Motor neuron (in vitro differentiated cells): ENCODE results near the gene AK5. TPM values are rescaled to one million over a fixed set of nuclear protein-coding genes. Genes with fewer than 3 reads are reported as not detected.

Experiments
- ATAC-seq, 8 experiments: fragments of 200-7000 bp; cut with Tn5 transposase; replicated peaks in 6 of 8; 2 replicates each; pipeline ENCODE4 v1.8.0; 2021; ENCODE audit warnings: mild to moderate bottlenecking in 8 of 8, moderate library complexity in 8 of 8
- H3K27ac ChIP-seq, 2 donors: fragments of 250-450 bp; sonication (Bioruptor Pico); 2 replicates each; pipeline ENCODE4 v1.9.0; 2021; ENCODE audit warnings: antibody characterized with exemption in 2 of 2, mild to moderate bottlenecking in 2 of 2, moderate library complexity in 1 of 2
- H3K4me1 ChIP-seq, 2 donors: fragments of 250-450 bp; sonication (Bioruptor Pico); replicated peaks in 1 of 2; 2 replicates each; pipeline ENCODE4 v1.6.1; 2021; ENCODE audit warnings: antibody characterized with exemption in 2 of 2, mild to moderate bottlenecking in 2 of 2, moderate library complexity in 1 of 2
- H3K4me3 ChIP-seq, 5 donors: fragments of 250-450 bp; sonication (Bioruptor Pico); 2 replicates each; pipeline ENCODE4 v1.9.0; 2021; ENCODE audit warnings: antibody characterized with exemption in 5 of 5, mild to moderate bottlenecking in 5 of 5, moderate library complexity in 4 of 5
- WGBS, 10 experiments: fragments of 450-650 bp; shearing (Covaris generic); methylation state at CpG; one replicate each; pipeline ENCODE4 v1.0.0; 2022; 5-methylcytosine and 5-hydroxymethylcytosine counted together
- in situ Hi-C, 9 experiments: fragments of 400-800 bp; cut with MboI; loops; one replicate each; pipeline ENCODE4 v1.15.0; 2021; ENCODE audit warnings: low sequenced_read_pairs in 9 of 9, low pct_unique_long_range_greater_than_20kb in 2 of 9; ENCODE audit not compliant: unreplicated experiment in 9 of 9
- total RNA-seq, 8 experiments: library from RNA; unstranded; fragments of 300-600 nt; gene quantifications; 2 replicates each; pipeline versions ENCODE4 v1.2.3 to v1.2.4, GENCODE V29; 2022

The AK5 gene
- total RNA-seq, 8 experiments from 2014 or later: 0.31 to 21.2 (median 4.3) TPM

GRCh38 chr1:77557053-77557452 is 275.2 kb downstream of the AK5 start:
- H3K4me1 ChIP-seq: peaks cover 0 to 3% of the 10 kb centered on the region in 2 donors
- in situ Hi-C loops: no loop called here
- no peak overlapping the region for H3K4me3 ChIP-seq
- no peak overlapping the region for H3K27ac ChIP-seq
- ATAC-seq: peak in 2 of 8 experiments; percentile 14 to 22
- WGBS, 10 experiments: 40 to 100% (median 94%) methylated on average over 1 to 4 of the region's 4 CpGs

- no peak overlapping the region for H3K27ac ChIP-seq
- in situ Hi-C loops: no loop called here
- H3K4me3 ChIP-seq: no peak overlapping the region
- peaks cover 0 to 3% of the 10 kb centered on the region in 2 donors for H3K4me1 ChIP-seq
- ATAC-seq: no peak
- 83 to 100% (median 97%) methylated on average over 1 to 5 of the region's 5 CpGs; no CpG with 5 or more reads in 1 of the 10 experiments for WGBS, 10 experiments
Measured at GRCh38 chr1:77558591-77559164, 276.9 kb downstream of the AK5 start.

GRCh38 chr1:77560741-77561140 is 278.9 kb downstream of the AK5 start:
- Histone ChIP-seq H3K4me3 (no peak overlapping the region), H3K27ac (no peak overlapping the region), H3K4me1 (peaks cover 0 to 2% of the 10 kb centered on the region in 2 donors)
- 83 to 100% (median 94%) methylated on average over 1 to 5 of the region's 5 CpGs for WGBS, 10 experiments
- in situ Hi-C loops: no loop called here
- no peak for ATAC-seq

- 67 to 96% (median 89%) methylated on average over 1 to 3 of the region's 3 CpGs; no CpG with 5 or more reads in 2 of the 10 experiments for WGBS, 10 experiments
- in situ Hi-C loops: no loop called here
- no peaks in the 10 kb centered on the region for H3K4me1 ChIP-seq
- no peak overlapping the region for H3K27ac ChIP-seq
- no peak overlapping the region for H3K4me3 ChIP-seq
- no peak for ATAC-seq
Measured at GRCh38 chr1:77562596-77563150, 280.9 kb downstream of the AK5 start.

- Histone ChIP-seq H3K4me1 (no peaks in the 10 kb centered on the region), H3K4me3 (no peak overlapping the region), H3K27ac (no peak overlapping the region)
- in situ Hi-C loops: no loop called here
- 63 to 100% (median 92%) methylated on average over 2 to 4 of the region's 4 CpGs for WGBS, 10 experiments
- ATAC-seq: no peak
Measured at GRCh38 chr1:77565321-77565720, 283.5 kb downstream of the AK5 start.

GRCh38 chr1:77571642-77572041 is 289.8 kb downstream of the AK5 start:
- Histone ChIP-seq H3K27ac (no peak overlapping the region), H3K4me1 (no peaks in the 10 kb centered on the region), H3K4me3 (no peak overlapping the region)
- no peak for ATAC-seq
- WGBS, 10 experiments: 83 to 100% (median 100%) methylated on average over 1 to 3 of the region's 3 CpGs; no CpG with 5 or more reads in 1 of the 10 experiments
- in situ Hi-C loops: no loop called here

GRCh38 chr1:77579547-77579946 is 297.7 kb downstream of the AK5 start:
- 92 to 100% (median 100%) methylated on average over 1 to 3 of the region's 3 CpGs for WGBS, 10 experiments
- H3K27ac ChIP-seq: no peak overlapping the region
- in situ Hi-C loops: no loop called here
- H3K4me3 ChIP-seq: no peak overlapping the region
- no peak for ATAC-seq
- no peaks in the 10 kb centered on the region for H3K4me1 ChIP-seq

GRCh38 chr1:77582905-77583304 is 301.1 kb downstream of the AK5 start:
- WGBS, 10 experiments: 73 to 100% (median 86%) methylated on average over 2 to 4 of the region's 4 CpGs
- in situ Hi-C loops: no loop called here
- no peak overlapping the region for H3K4me3 ChIP-seq
- no peak for ATAC-seq
- H3K4me1 ChIP-seq: no peaks in the 10 kb centered on the region
- H3K27ac ChIP-seq: no peak overlapping the region

- 88 to 100% (median 100%) methylated on average over 1 to 2 of the region's 2 CpGs for WGBS, 10 experiments
- Histone ChIP-seq H3K4me3 (no peak overlapping the region), H3K4me1 (no peaks in the 10 kb centered on the region), H3K27ac (no peak overlapping the region)
- no peak for ATAC-seq
- in situ Hi-C loops: no loop called here
Measured at GRCh38 chr1:77583483-77583882, 301.7 kb downstream of the AK5 start.

GRCh38 chr1:77584884-77585283 is 303.1 kb downstream of the AK5 start:
- no peak overlapping the region for H3K27ac ChIP-seq
- WGBS, 10 experiments: 70 to 100% (median 87%) methylated on average over 1 to 2 of the region's 2 CpGs; no CpG with 5 or more reads in 1 of the 10 experiments
- H3K4me1 ChIP-seq: no peaks in the 10 kb centered on the region
- no peak for ATAC-seq
- H3K4me3 ChIP-seq: no peak overlapping the region
- in situ Hi-C loops: no loop called here

GRCh38 chr1:77585610-77586314 is 303.9 kb downstream of the AK5 start:
- Histone ChIP-seq H3K4me1 (no peaks in the 10 kb centered on the region), H3K4me3 (no peak overlapping the region), H3K27ac (no peak overlapping the region)
- ATAC-seq: peak in 1 of 8 experiments; percentile 26
- in situ Hi-C loops: no loop called here
- WGBS, 10 experiments: 75 to 100% (median 94%) methylated on average over 1 to 2 of the region's 2 CpGs; no CpG with 5 or more reads in 1 of the 10 experiments

GRCh38 chr1:77589231-77589630 is 307.4 kb downstream of the AK5 start:
- no peak overlapping the region for H3K27ac ChIP-seq
- no peak overlapping the region for H3K4me3 ChIP-seq
- ATAC-seq: no peak
- WGBS, 10 experiments: 90 to 100% (median 95%) methylated on average over 2 to 5 of the region's 5 CpGs; no CpG with 5 or more reads in 2 of the 10 experiments
- H3K4me1 ChIP-seq: no peaks in the 10 kb centered on the region
- in situ Hi-C loops: no loop called here

GRCh38 chr1:77590651-77591050 is 308.8 kb downstream of the AK5 start:
- in situ Hi-C loops: no loop called here
- no peak for ATAC-seq
- H3K4me3 ChIP-seq: no peak overlapping the region
- no peaks in the 10 kb centered on the region for H3K4me1 ChIP-seq
- no peak overlapping the region for H3K27ac ChIP-seq
- WGBS, 10 experiments: 83 to 100% (median 100%) methylated on average over 1 of the region's 1 CpG; no CpG with 5 or more reads in 1 of the 10 experiments
